GM23338 (cell line): Measurements from ENCODE around the gene VWA3B.

ENCODE experiments used
- CREB1 ChIP-seq: fragments of 250-450 bp; sonication (Bioruptor Pico); IDR thresholded peaks from 2 replicates; pipeline ENCODE4 v1.5.0; 2020; ENCODE audit warnings: low read depth, mild to moderate bottlenecking, moderate library complexity
- CTCF ChIP-seq, 2 experiments: fragments of 200-600 bp in 1 of 2; sonication (generic) in 1 of 2; conservative IDR thresholded peaks; 2 replicates each; pipeline versions ENCODE4 v1.5.1 to v1.6.1; 2016 to 2017; ENCODE audit warnings: antibody characterized with exemption in 2 of 2, low read depth in 2 of 2, mild to moderate bottlenecking in 2 of 2, moderate library complexity in 1 of 2
- EZH2 ChIP-seq: fragments of 200-600 bp; sonication (generic); IDR thresholded peaks from one replicate; pipeline ENCODE4 v1.8.0; 2017; ENCODE audit warnings: antibody characterized with exemption, mild to moderate bottlenecking, low read depth; ENCODE audit not compliant: unreplicated experiment
- EZH2phosphoT487 ChIP-seq: fragments of 200-600 bp; sonication (generic); IDR thresholded peaks from one replicate; pipeline ENCODE4 v1.8.1; 2018; ENCODE audit warnings: antibody characterized with exemption; ENCODE audit not compliant: unreplicated experiment
- JUNB ChIP-seq: IDR thresholded peaks from one replicate; pipeline ENCODE4 v1.6.1; 2016; ENCODE audit warnings: antibody characterized with exemption; ENCODE audit not compliant: unreplicated experiment
- POLR2AphosphoS5 ChIP-seq: IDR thresholded peaks from 2 replicates; pipeline ENCODE4 v1.6.1; 2016; ENCODE audit warnings: antibody characterized with exemption, low read depth
- REST ChIP-seq: IDR thresholded peaks from one replicate; pipeline ENCODE4 v1.6.1; 2018; ENCODE audit warnings: antibody characterized with exemption; ENCODE audit not compliant: unreplicated experiment
- ZNF114 ChIP-seq: fragments of 250-450 bp; sonication (Bioruptor Pico); IDR thresholded peaks from 2 replicates; pipeline ENCODE4 v1.5.0; 2020; ENCODE audit warnings: mild to moderate bottlenecking, moderate library complexity
- ZNF331 ChIP-seq: fragments of 250-450 bp; sonication (Bioruptor Pico); IDR thresholded peaks from 2 replicates; pipeline ENCODE4 v1.5.0; 2020; ENCODE audit warnings: low read depth, mild to moderate bottlenecking, moderate library complexity

DNA sequence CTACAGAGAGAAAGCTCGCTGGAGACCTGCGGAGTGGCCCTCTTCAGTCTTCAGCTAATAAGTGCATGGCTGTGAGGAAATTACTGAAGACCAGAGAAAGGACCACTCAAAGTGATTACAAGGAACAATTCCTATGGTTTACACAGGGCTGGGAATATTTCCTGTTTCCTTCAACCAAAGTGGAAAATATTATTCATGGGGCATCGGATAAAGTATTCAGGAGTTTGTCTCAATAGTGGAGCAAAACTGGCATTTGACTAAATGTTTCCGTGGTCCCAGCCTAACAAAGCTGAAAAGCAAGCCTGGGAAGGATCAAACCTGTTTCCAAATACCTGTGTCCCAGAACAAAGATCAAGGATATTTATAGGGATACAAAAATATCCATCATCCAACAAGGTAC, 227.3 kb downstream of the VWA3B start:
- TF ChIP-seq CTCF (conservative IDR thresholded peaks at IDR 0.05; ENCODE audit: low read depth in 2 of 2) (no peak), JUNB (no peak), REST (no peak), CREB1 (CRISPR knock-in tag) (no peak), ZNF114 (no peak), ZNF331 (CRISPR knock-in tag) (no peak), EZH2phosphoT487 (no peak), EZH2 (no peak), POLR2AphosphoS5 (no peak)
